Measurements from ENCODE around the gene HNRNPLL. TPM values are rescaled to one million over a fixed set of nuclear protein-coding genes. Genes with fewer than 3 reads are reported as not detected.

Gene HNRNPLL
- total and polyA plus RNA-seq, 7 donors = 6.4 to 22.4 (median 17.8) TPM

GRCh38 chr2:38598200-38598990 is 4.3 kb downstream of the HNRNPLL start:
- no peak for DNase-seq
- Histone ChIP-seq H3K4me3 (peak overlapping the region; percentile 80), H3K36me3 (ENCODE audit: insufficient read depth in 1 of 2, low read depth in 1 of 2) (no peaks in the 10 kb centered on the region), H3K9me3 (no peaks in the 10 kb centered on the region), H3K27ac (peak overlapping the region; percentile 97), H3K4me1 (peaks cover 57% of the 10 kb centered on the region), H3K27me3 (ENCODE audit: insufficient read depth in 3 of 3, low read length in 2 of 3) (no peaks in the 10 kb centered on the region)
- intact Hi-C loops (cut with DNase I) = no loop called here
- TF ChIP-seq, protein P1, sequence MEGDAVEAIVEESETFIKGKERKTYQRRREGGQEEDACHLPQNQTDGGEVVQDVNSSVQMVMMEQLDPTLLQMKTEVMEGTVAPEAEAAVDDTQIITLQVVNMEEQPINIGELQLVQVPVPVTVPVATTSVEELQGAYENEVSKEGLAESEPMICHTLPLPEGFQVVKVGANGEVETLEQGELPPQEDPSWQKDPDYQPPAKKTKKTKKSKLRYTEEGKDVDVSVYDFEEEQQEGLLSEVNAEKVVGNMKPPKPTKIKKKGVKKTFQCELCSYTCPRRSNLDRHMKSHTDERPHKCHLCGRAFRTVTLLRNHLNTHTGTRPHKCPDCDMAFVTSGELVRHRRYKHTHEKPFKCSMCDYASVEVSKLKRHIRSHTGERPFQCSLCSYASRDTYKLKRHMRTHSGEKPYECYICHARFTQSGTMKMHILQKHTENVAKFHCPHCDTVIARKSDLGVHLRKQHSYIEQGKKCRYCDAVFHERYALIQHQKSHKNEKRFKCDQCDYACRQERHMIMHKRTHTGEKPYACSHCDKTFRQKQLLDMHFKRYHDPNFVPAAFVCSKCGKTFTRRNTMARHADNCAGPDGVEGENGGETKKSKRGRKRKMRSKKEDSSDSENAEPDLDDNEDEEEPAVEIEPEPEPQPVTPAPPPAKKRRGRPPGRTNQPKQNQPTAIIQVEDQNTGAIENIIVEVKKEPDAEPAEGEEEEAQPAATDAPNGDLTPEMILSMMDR (IDR thresholded peaks at IDR 0.05) = no peak
- no peak for ATAC-seq
- WGBS, 3 donors = 59 to 79% (median 65%) methylated on average over 5 of the region's 5 CpGs

- no peaks in the 10 kb centered on the region for H3K36me3 ChIP-seq (ENCODE audit: insufficient read depth in 1 of 2, low read depth in 1 of 2)
- H3K27ac ChIP-seq = peak overlapping the region; percentile 97
- H3K4me1 ChIP-seq = peaks cover 70% of the 10 kb centered on the region
- no peak overlapping the region for H3K4me3 ChIP-seq
- no peaks in the 10 kb centered on the region for H3K9me3 ChIP-seq
- ATAC-seq = no peak
- TF ChIP-seq, protein P1 (IDR thresholded peaks at IDR 0.05) = no peak
- no peaks in the 10 kb centered on the region for H3K27me3 ChIP-seq (ENCODE audit: insufficient read depth in 3 of 3, low read length in 2 of 3)
- 81 to 87% (median 83%) methylated on average over 5 of the region's 5 CpGs for WGBS, 3 donors
- no peak for DNase-seq
- intact Hi-C loops (cut with DNase I) = no loop called here
Measured at GRCh38 chr2:38597115-38597514, 5.6 kb downstream of the HNRNPLL start.

DNA sequence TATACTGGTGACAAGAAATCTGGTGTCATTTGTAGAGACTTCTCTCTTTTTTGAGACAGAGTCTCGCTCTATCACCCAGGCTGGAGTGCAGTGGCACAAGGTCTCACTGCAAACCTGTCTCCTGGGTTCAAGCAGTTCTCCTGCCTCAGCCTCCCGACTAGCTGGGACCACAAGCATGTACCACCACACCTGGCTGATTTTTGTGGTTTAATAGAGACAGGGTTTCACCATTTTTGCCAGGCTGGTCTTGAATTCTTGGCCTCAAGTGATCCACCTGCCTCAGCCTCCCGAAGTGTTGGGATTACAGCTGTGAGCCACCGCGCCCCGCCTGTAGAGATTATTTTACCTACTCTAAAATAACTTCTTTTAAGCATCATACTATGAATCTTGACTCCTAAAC is 6.5 kb downstream of the HNRNPLL start:
- Histone ChIP-seq H3K36me3 (ENCODE audit: insufficient read depth in 1 of 2, low read depth in 1 of 2) (no peaks in the 10 kb centered on the region), H3K9me3 (no peaks in the 10 kb centered on the region), H3K4me1 (peaks cover 75% of the 10 kb centered on the region), H3K27ac (peak overlapping the region; percentile 88), H3K4me3 (no peak overlapping the region), H3K27me3 (ENCODE audit: insufficient read depth in 3 of 3, low read length in 2 of 3) (no peaks in the 10 kb centered on the region)
- intact Hi-C loops (cut with DNase I) = no loop called here
- TF ChIP-seq, protein P1 (IDR thresholded peaks at IDR 0.05) = no peak
- ATAC-seq (no peak), DNase-seq (no peak)
- WGBS, 3 donors = 71 to 92% (median 79%) methylated on average over 6 of the region's 6 CpGs

GRCh38 chr2:38592951-38593350 is 9.8 kb downstream of the HNRNPLL start:
- DNase-seq (no peak), ATAC-seq (no peak)
- no peak overlapping the region for H3K4me3 ChIP-seq
- no peaks in the 10 kb centered on the region for H3K36me3 ChIP-seq (ENCODE audit: insufficient read depth in 1 of 2, low read depth in 1 of 2)
- intact Hi-C loops (cut with DNase I) = no loop called here
- 28 to 51% (median 30%) methylated on average over 2 of the region's 2 CpGs for WGBS, 3 donors
- TF ChIP-seq, protein P1 (IDR thresholded peaks at IDR 0.05) = no peak
- H3K27me3 ChIP-seq (ENCODE audit: insufficient read depth in 3 of 3, low read length in 2 of 3) = no peaks in the 10 kb centered on the region
- H3K27ac ChIP-seq = peak overlapping the region; percentile 88
- no peaks in the 10 kb centered on the region for H3K9me3 ChIP-seq
- peaks cover 64% of the 10 kb centered on the region for H3K4me1 ChIP-seq
